ENCODE measurements around the gene AK5. TPM values are rescaled to one million over a fixed set of nuclear protein-coding genes. Genes with fewer than 3 reads are reported as not detected.
"Not testable (repeated sequence)": the region's sequence is repeated elsewhere in the genome, so short reads cannot be mapped to it uniquely, and the experiment has no call there.

AK5 gene
- total RNA-seq, 4 donors from 2014 or later: 0.17 to 1.6 (median 0.56) TPM; not detected in 1

DNA sequence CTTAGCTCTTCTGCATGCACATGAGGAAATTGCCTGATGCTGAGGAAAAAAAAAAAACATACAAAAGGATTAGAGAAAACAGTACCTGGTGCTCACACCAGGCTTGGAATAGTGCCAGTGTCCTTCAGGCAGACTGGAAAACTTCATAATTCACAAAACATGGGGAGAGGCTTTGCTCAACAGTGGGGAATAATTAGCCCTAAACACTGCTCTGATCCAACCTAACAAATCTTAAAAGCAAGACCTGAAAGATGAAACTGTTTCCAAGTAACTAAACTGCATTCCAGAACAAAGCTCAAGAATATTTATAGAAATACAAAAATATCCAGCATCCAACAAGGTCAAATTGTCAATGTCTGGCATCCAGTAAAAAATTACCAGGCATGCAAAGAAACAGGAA is 124.8 kb downstream of the AK5 start:
- no peak for TF ChIP-seq POLR2A (IDR thresholded peaks at IDR 0.05)
- TF ChIP-seq, protein P1, sequence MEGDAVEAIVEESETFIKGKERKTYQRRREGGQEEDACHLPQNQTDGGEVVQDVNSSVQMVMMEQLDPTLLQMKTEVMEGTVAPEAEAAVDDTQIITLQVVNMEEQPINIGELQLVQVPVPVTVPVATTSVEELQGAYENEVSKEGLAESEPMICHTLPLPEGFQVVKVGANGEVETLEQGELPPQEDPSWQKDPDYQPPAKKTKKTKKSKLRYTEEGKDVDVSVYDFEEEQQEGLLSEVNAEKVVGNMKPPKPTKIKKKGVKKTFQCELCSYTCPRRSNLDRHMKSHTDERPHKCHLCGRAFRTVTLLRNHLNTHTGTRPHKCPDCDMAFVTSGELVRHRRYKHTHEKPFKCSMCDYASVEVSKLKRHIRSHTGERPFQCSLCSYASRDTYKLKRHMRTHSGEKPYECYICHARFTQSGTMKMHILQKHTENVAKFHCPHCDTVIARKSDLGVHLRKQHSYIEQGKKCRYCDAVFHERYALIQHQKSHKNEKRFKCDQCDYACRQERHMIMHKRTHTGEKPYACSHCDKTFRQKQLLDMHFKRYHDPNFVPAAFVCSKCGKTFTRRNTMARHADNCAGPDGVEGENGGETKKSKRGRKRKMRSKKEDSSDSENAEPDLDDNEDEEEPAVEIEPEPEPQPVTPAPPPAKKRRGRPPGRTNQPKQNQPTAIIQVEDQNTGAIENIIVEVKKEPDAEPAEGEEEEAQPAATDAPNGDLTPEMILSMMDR (IDR thresholded peaks at IDR 0.05): no peak
- H3K4me1 ChIP-seq: no peaks in the 10 kb centered on the region
- no peaks in the 10 kb centered on the region for H3K27me3 ChIP-seq
- no peak overlapping the region for H3K4me3 ChIP-seq (replicated peaks in 1 of 3)
- no peaks in the 10 kb centered on the region for H3K9me3 ChIP-seq
- no peak overlapping the region for H3K27ac ChIP-seq
- no peak for DNase-seq
- intact Hi-C loops (cut with DNase I): no loop called here
- no peaks in the 10 kb centered on the region for H3K36me3 ChIP-seq

DNA sequence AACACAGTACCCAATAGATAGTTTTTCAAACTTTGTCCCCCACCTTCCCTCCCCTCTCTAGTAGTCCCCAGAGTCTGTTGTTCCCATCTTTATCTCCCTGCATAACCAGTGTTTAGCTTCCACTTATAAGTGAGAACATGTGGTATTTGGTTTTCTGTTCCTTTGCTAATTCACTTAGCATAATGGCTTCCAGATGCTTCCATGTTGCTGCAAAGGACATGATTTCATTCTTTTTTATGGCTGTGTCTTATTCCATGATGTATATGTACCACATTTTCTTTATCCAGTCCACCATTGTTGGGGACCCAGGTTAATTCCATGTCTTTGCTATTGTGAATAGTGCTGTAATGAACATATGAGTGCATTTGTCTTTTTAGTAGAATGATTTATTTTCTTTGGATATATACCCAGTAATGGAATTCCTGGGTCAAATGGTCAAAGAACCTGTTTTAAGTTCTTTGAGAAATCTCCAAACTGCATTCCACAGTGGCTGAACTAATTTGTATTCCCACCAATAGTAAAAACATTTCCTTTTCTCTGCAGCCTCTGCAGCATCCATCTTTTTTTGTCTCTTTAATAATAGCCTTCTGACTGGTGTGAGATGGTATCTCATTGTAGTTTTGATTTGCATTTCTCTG is 126.0 kb downstream of the AK5 start:
- no peak for DNase-seq
- no peak overlapping the region for H3K4me3 ChIP-seq (replicated peaks in 1 of 3)
- no peaks in the 10 kb centered on the region for H3K27me3 ChIP-seq
- H3K36me3 ChIP-seq: no peaks in the 10 kb centered on the region
- no peak for TF ChIP-seq POLR2A (IDR thresholded peaks at IDR 0.05)
- TF ChIP-seq, protein P1 (IDR thresholded peaks at IDR 0.05): no peak
- H3K9me3 ChIP-seq: no peaks in the 10 kb centered on the region
- intact Hi-C loops (cut with DNase I): no loop called here
- H3K4me1 ChIP-seq: no peaks in the 10 kb centered on the region
- H3K27ac ChIP-seq: no peak overlapping the region

DNA sequence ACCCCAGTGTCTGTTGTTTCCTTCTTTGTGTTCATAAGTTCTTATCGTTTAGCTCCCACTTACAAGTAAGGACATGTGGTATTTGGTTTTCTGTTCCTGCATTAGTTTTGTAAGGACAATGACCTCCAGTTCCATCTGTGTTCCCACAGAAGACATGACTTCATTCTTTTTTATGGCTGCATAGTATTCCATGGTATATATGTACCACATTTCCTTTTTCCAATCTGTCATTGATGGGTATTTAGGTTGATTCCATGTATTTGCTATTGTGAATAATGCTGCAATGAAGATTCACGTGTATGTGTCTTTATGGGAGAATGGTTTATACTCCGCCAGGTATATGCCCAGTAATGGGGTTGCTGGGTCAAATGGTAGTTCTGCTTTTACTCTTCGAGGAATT is 127.1 kb downstream of the AK5 start:
- H3K27me3 ChIP-seq; H3K4me3 ChIP-seq (replicated peaks in 1 of 3); H3K9me3 ChIP-seq; H3K36me3 ChIP-seq; H3K4me1 ChIP-seq; intact Hi-C loops (cut with DNase I); DNase-seq; H3K27ac ChIP-seq: not testable (repeated sequence)
- WGBS, 2 donors: 93 to 94% methylated on average over 4 of the region's 4 CpGs

DNA sequence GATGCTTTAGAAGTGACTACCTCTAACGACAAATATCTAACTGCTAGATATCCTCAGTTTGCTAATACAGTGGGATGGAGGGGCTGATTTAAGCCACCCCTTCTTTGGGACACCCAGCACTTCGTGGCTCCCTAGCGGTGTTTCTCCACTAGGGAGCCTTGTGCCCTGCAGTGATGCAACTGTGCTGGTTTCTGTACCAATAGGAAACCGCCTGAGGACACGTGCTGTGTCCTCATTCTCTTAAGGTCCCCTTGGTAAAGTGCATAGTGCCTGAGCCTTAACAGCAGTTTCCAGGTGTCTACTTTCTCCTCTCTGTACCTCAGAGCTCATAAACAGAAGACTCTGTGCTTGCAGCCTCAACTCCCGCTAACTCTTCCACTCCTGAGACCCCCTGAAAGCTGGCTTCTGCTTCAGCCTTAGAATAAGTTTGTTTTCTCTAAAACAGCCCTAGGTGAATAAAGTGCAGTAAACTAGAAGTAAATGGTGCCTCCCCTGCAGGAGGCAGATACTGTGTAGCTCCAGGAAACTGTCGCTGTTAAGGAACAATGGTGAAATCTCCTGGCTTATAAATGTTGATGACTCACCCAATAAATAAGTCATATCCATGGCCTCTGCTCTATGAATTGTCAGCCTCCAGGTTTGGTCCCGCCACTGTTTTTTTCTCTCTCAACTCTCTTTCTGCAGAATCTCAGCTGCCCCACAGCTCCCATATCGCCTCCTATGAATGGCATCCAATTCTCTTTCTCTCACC is 130.4 kb downstream of the AK5 start:
- Histone ChIP-seq H3K9me3 (no peaks in the 10 kb centered on the region), H3K4me3 (replicated peaks in 1 of 3) (no peak overlapping the region), H3K27me3 (no peaks in the 10 kb centered on the region), H3K36me3 (no peaks in the 10 kb centered on the region), H3K4me1 (no peaks in the 10 kb centered on the region), H3K27ac (no peak overlapping the region)
- 82 to 85% methylated on average over 9 of the region's 9 CpGs for WGBS, 2 donors
- DNase-seq: no peak
- TF ChIP-seq, protein P1 (IDR thresholded peaks at IDR 0.05): no peak
- TF ChIP-seq POLR2A (IDR thresholded peaks at IDR 0.05): no peak
- intact Hi-C loops (cut with DNase I): no loop called here

DNA sequence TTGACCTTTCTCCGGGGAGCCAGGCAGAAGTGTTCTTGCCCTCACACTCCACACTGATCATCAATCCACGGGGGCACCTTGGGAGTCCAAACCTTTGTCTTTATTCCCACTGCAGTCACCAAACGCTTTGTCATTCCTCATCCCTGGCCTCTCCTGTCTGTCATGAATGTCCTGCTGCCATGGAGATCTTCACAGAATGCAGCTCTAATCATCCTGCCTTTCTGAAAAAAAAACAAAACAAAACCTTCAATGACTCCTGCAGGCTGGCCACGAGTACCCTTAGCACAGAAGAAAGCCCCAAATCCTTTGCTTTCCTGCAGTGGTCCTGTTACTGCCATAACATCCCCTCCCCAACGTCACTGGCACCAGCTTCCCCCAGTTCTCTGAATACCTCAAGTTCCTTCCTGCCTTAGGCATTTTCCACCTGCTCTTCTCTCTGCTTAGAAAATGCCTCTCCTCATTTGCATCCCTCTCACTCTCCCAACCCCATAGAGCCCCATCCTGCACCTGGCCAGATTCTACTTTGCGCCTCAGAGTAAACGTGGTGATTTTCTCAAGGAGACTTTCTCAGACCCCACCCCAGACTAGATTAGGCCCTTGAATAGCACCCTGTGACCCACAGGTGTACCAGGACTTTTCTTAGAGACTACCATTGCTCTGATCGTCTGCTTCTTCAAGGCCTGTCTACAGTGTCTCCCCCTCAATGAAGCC is 131.2 kb downstream of the AK5 start:
- no peaks in the 10 kb centered on the region for H3K27me3 ChIP-seq
- no peaks in the 10 kb centered on the region for H3K36me3 ChIP-seq
- no peak overlapping the region for H3K4me3 ChIP-seq (replicated peaks in 1 of 3)
- DNase-seq: no peak
- no peak for TF ChIP-seq POLR2A (IDR thresholded peaks at IDR 0.05)
- TF ChIP-seq, protein P1 (IDR thresholded peaks at IDR 0.05): no peak
- WGBS, 2 donors: 61 to 66% methylated on average over 8 of the region's 8 CpGs
- intact Hi-C loops (cut with DNase I): no loop called here
- H3K4me1 ChIP-seq: no peaks in the 10 kb centered on the region
- H3K27ac ChIP-seq: no peak overlapping the region
- no peaks in the 10 kb centered on the region for H3K9me3 ChIP-seq
